Panc1 (cell line): ENCODE measurements around the gene RSPH4A.

Experiments used
- POLR2AphosphoS5 ChIP-seq: IDR thresholded peaks from 2 replicates; pipeline ENCODE4 v1.6.1; 2012; ENCODE audit warnings: mild to moderate bottlenecking, low read depth, low read length, moderate library complexity
- TCF7L2 ChIP-seq: IDR thresholded peaks from 2 replicates; pipeline ENCODE4 v1.6.1; 2011; ENCODE audit warnings: mild to moderate bottlenecking, low read depth, low read length, inconsistent platforms
- TF ChIP-seq, protein P1 (sequence below): fragments of 450-650 bp; IDR thresholded peaks from 2 replicates; pipeline ENCODE4 v1.5.1; 2017; ENCODE audit warnings: mild to moderate bottlenecking

DNA sequence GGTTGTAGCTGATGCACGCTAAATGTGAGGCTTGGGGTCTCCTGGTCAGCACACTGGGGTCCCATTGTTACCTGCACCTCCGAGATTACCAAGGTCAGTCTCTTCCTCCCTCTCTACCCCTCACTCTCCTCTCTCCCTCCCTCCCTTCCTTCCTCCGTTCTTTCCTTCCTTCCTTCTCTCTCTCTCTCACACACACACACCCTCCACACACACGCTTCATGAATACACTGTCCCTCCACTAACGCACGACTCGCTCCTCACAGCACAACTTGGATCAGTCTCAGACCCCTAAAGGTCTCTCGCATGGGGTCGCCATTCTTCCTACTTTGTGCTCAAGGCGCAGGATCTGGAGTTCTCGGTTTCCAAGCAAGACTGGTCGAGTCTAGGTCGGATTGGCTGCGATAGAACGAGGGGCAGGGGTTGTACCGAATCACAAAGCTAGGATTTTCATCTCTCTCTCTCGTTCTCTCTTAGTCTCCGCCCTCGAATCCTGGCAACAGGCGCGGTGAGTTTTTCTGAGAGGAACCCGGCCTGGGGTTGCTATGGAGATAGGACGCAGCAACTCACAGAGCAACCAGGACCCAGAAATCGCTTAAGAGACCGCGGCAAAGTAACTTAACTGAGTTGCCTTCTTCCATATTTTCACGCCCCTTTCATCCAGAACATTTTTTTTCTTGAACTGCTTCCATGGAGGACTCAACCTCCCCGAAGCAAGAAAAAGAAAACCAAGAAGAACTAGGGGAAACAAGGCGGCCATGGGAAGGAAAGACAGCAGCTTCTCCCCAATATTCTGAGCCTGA is at the start of gene RSPH4A:
- TF ChIP-seq TCF7L2 (no peak), POLR2AphosphoS5 (no peak)
- TF ChIP-seq, protein P1, sequence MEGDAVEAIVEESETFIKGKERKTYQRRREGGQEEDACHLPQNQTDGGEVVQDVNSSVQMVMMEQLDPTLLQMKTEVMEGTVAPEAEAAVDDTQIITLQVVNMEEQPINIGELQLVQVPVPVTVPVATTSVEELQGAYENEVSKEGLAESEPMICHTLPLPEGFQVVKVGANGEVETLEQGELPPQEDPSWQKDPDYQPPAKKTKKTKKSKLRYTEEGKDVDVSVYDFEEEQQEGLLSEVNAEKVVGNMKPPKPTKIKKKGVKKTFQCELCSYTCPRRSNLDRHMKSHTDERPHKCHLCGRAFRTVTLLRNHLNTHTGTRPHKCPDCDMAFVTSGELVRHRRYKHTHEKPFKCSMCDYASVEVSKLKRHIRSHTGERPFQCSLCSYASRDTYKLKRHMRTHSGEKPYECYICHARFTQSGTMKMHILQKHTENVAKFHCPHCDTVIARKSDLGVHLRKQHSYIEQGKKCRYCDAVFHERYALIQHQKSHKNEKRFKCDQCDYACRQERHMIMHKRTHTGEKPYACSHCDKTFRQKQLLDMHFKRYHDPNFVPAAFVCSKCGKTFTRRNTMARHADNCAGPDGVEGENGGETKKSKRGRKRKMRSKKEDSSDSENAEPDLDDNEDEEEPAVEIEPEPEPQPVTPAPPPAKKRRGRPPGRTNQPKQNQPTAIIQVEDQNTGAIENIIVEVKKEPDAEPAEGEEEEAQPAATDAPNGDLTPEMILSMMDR, result peak; percentile 45
